ENCODE data around the gene NYAP1.
"Not testable (repeated sequence)": the region's sequence is repeated elsewhere in the genome, so short reads cannot be mapped to it uniquely, and the experiment has no call there.

Gene NYAP1

GRCh38 chr7:100516135-100516812 lies 32.5 kb downstream of the NYAP1 start:
- TF ChIP-seq JUND (IDR thresholded peaks at IDR 0.05; ENCODE audit: low read depth) = no peak
- in situ Hi-C loops (cut with HindIII; ENCODE audit: low pct_unique_long_range_greater_than_20kb, low sequenced_read_pairs) = no loop called here
- peak in 1 of 2 experiments; percentile 16 for DNase-seq (ENCODE audit: low read depth in 1 of 2, low spot score in 1 of 2)

GRCh38 chr7:100517305-100517704 lies 33.6 kb downstream of the NYAP1 start:
- TF ChIP-seq JUND (IDR thresholded peaks at IDR 0.05; ENCODE audit: low read depth) = no peak
- DNase-seq (ENCODE audit: low read depth in 1 of 2, low spot score in 1 of 2) = no peak
- in situ Hi-C loops (cut with HindIII; ENCODE audit: low pct_unique_long_range_greater_than_20kb, low sequenced_read_pairs) = no loop called here

- no peak for DNase-seq (ENCODE audit: low read depth in 1 of 2, low spot score in 1 of 2)
- in situ Hi-C loops (cut with HindIII; ENCODE audit: low pct_unique_long_range_greater_than_20kb, low sequenced_read_pairs) = no loop called here
- no peak for TF ChIP-seq JUND (IDR thresholded peaks at IDR 0.05; ENCODE audit: low read depth)
Observed at GRCh38 chr7:100519580-100519979, 35.9 kb downstream of the NYAP1 start.

- in situ Hi-C loops (cut with HindIII; ENCODE audit: low pct_unique_long_range_greater_than_20kb, low sequenced_read_pairs) = no loop called here
- TF ChIP-seq JUND (IDR thresholded peaks at IDR 0.05; ENCODE audit: low read depth) = no peak
- DNase-seq (ENCODE audit: low read depth in 1 of 2, low spot score in 1 of 2) = no peak
Observed at GRCh38 chr7:100520138-100520537, 36.4 kb downstream of the NYAP1 start.

- in situ Hi-C loops (cut with HindIII; ENCODE audit: low pct_unique_long_range_greater_than_20kb, low sequenced_read_pairs) = no loop called here
- DNase-seq (ENCODE audit: low read depth in 1 of 2, low spot score in 1 of 2) = no peak
- TF ChIP-seq JUND (IDR thresholded peaks at IDR 0.05; ENCODE audit: low read depth) = no peak
Observed at GRCh38 chr7:100521076-100521475, 37.3 kb downstream of the NYAP1 start.

- DNase-seq (ENCODE audit: low read depth in 1 of 2, low spot score in 1 of 2); in situ Hi-C loops (cut with HindIII; ENCODE audit: low pct_unique_long_range_greater_than_20kb, low sequenced_read_pairs): not testable (repeated sequence)
Observed at GRCh38 chr7:100521909-100522593, 38.3 kb downstream of the NYAP1 start.

GRCh38 chr7:100523192-100523591 lies 39.5 kb downstream of the NYAP1 start:
- in situ Hi-C loops (cut with HindIII; ENCODE audit: low pct_unique_long_range_greater_than_20kb, low sequenced_read_pairs) = not testable (repeated sequence)

GRCh38 chr7:100528108-100528866 lies 44.6 kb downstream of the NYAP1 start:
- in situ Hi-C loops (cut with HindIII; ENCODE audit: low pct_unique_long_range_greater_than_20kb, low sequenced_read_pairs); DNase-seq (ENCODE audit: low read depth in 1 of 2, low spot score in 1 of 2): not testable (repeated sequence)

More at GRCh38 chr7:100523192-100523591, 39.5 kb downstream of the NYAP1 start:
- DNase-seq (ENCODE audit: low read depth in 1 of 2, low spot score in 1 of 2) = not testable (repeated sequence)

GRCh38 chr7:100532165-100533022 lies 48.7 kb downstream of the NYAP1 start:
- TF ChIP-seq JUND (IDR thresholded peaks at IDR 0.05; ENCODE audit: low read depth) = no peak
- no peak for DNase-seq (ENCODE audit: low read depth in 1 of 2, low spot score in 1 of 2)
- in situ Hi-C loops (cut with HindIII; ENCODE audit: low pct_unique_long_range_greater_than_20kb, low sequenced_read_pairs) = no loop called here

GRCh38 chr7:100535982-100536381 lies 52.3 kb downstream of the NYAP1 start:
- in situ Hi-C loops (cut with HindIII; ENCODE audit: low pct_unique_long_range_greater_than_20kb, low sequenced_read_pairs); DNase-seq (ENCODE audit: low read depth in 1 of 2, low spot score in 1 of 2): not testable (repeated sequence)

- DNase-seq (ENCODE audit: low read depth in 1 of 2, low spot score in 1 of 2); in situ Hi-C loops (cut with HindIII; ENCODE audit: low pct_unique_long_range_greater_than_20kb, low sequenced_read_pairs): not testable (repeated sequence)
Observed at GRCh38 chr7:100536695-100537094, 53.0 kb downstream of the NYAP1 start.

- in situ Hi-C loops (cut with HindIII; ENCODE audit: low pct_unique_long_range_greater_than_20kb, low sequenced_read_pairs) = no loop called here
- no peak for TF ChIP-seq JUND (IDR thresholded peaks at IDR 0.05; ENCODE audit: low read depth)
- no peak for DNase-seq (ENCODE audit: low read depth in 1 of 2, low spot score in 1 of 2)
Observed at GRCh38 chr7:100538348-100538653, 54.6 kb downstream of the NYAP1 start.

All from T47D (cell line).